Right lobe of liver (tissue), 4 donors: ENCODE data around the gene SUSD2.

Source experiments
- POLR2A ChIP-seq: fragments of 450-650 bp; IDR thresholded peaks from one replicate; pipeline ENCODE4 v1.6.1; 2017; ENCODE audit warnings: antibody characterized with exemption, mild to moderate bottlenecking
- TF ChIP-seq, protein P1 (sequence below), 4 donors: fragments of 200-600 bp in 3 of 4; fragments of 450-650 bp in 1 of 4; IDR thresholded peaks; one replicate each; pipeline versions ENCODE4 v1.5.1 to v1.8.0; 2016 to 2022; ENCODE audit warnings: antibody characterized with exemption in 4 of 4, mild to moderate bottlenecking in 2 of 4
- donor health status: DM: no; HTN: no; CAD: no.
- donor health status: DM: no; HTN: no; CAD: no.
- donor health status: DM: no; HTN: yes; CAD: no.

DNA sequence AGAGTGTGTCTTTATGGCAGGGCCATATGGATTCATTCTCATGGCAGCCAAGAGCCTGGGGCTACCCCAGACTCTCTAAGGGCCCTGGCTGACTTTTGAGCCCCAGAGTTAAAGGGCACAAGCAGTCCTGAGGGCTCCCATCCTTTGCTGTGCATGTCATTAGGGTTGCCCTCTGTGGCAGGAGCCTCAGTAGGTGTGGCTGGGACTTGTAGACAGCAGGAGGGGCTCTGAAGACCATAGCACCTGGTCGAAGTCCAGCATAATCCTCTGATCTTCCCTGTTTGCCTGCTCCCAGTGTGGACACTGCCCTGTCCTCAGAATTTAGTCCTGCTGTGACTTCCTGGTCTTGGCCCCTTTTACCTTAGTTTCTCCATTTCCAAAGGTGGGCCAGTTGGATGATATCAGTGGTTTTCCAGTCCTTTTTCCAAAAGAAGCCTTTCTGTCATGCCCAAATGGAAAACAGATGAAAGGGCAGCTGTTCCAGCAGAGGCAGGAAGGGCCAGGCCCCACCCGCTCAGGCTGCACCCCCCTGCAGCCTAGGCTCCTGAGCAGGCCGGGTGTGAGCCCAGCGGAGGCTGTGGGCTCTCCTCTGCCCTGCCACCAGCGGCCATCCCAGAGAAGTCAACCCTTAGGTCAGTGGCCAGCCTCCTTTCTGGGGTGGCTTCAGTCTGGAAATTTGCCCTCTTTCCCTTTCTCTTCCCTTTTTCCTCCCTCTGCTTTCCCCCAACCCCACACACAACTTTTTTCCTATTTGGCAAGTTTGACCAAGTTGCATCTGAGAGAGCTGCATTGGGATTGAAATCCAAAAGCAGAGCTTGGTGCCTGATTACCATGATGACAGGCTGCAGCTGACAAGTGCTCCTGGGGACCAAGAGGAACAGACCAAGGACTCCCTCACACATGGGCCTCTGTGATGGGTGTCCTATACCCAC lies 32.8 kb upstream of the SUSD2 start:
- TF ChIP-seq, protein P1, sequence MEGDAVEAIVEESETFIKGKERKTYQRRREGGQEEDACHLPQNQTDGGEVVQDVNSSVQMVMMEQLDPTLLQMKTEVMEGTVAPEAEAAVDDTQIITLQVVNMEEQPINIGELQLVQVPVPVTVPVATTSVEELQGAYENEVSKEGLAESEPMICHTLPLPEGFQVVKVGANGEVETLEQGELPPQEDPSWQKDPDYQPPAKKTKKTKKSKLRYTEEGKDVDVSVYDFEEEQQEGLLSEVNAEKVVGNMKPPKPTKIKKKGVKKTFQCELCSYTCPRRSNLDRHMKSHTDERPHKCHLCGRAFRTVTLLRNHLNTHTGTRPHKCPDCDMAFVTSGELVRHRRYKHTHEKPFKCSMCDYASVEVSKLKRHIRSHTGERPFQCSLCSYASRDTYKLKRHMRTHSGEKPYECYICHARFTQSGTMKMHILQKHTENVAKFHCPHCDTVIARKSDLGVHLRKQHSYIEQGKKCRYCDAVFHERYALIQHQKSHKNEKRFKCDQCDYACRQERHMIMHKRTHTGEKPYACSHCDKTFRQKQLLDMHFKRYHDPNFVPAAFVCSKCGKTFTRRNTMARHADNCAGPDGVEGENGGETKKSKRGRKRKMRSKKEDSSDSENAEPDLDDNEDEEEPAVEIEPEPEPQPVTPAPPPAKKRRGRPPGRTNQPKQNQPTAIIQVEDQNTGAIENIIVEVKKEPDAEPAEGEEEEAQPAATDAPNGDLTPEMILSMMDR (IDR thresholded peaks at IDR 0.05): no peak
- no peak for TF ChIP-seq POLR2A
